Muscle of leg (tissue), 11 donors: ENCODE results near the gene AP2B1. TPM values are rescaled to one million over a fixed set of nuclear protein-coding genes. Genes with fewer than 3 reads are reported as not detected.
"Not testable (repeated sequence)": the region's sequence is repeated elsewhere in the genome, so short reads cannot be mapped to it uniquely, and the experiment has no call there.

ENCODE experiments used
- DNase-seq: peaks from one replicate; pipeline ENCODE4 v3.0.0; 2013
- H3K27ac ChIP-seq: one replicate; pipeline ENCODE4 v1.5.1; 2013; ENCODE audit warnings: mild to moderate bottlenecking, low read length, control low read depth
- H3K27me3 ChIP-seq: one replicate; pipeline ENCODE4 v1.6.1; 2013; ENCODE audit warnings: low read length; ENCODE audit not compliant: control insufficient read depth, insufficient read depth
- H3K36me3 ChIP-seq: one replicate; pipeline ENCODE4 v1.6.1; 2013; ENCODE audit warnings: low read length; ENCODE audit not compliant: control insufficient read depth, insufficient read depth
- H3K4me1 ChIP-seq: one replicate; pipeline ENCODE4 v1.6.1; 2013; ENCODE audit warnings: low read length; ENCODE audit not compliant: control insufficient read depth, insufficient read depth
- H3K4me3 ChIP-seq: one replicate; pipeline ENCODE4 v1.5.1; 2013; ENCODE audit warnings: low read length, control low read depth
- H3K9me3 ChIP-seq: replicated peaks from 2 replicates; pipeline ENCODE4 v1.6.1; 2013; ENCODE audit warnings: low read depth, low read length; ENCODE audit not compliant: control insufficient read depth
- WGBS: methylation state at CpG from one replicate; pipeline ENCODE4 v1.1.5; 2013; ENCODE audit warnings: missing lambda C conversion rate; ENCODE audit not compliant: insufficient coverage; 5-methylcytosine and 5-hydroxymethylcytosine counted together
- polyA plus RNA-seq, 8 donors: library from polyadenylated mRNA; unstranded; fragments of 120-200 nt; gene quantifications; one replicate each; pipeline versions ENCODE4 v1.2.1 to v1.2.3, GENCODE V29; 2013; ENCODE audit warnings: inconsistent platforms in 1 of 8, low replicate concordance in 1 of 8; ENCODE audit not compliant: insufficient read length in 8 of 8, insufficient read depth in 1 of 8
- total RNA-seq: library from RNA; stranded (reverse); fragments of 120-200 nt; gene quantifications from one replicate; pipeline ENCODE4 v1.2.4, GENCODE V29; 2013

AP2B1 gene
- total and polyA plus RNA-seq, 9 donors: 45.4 to 92.9 (median 75.4) TPM

DNA sequence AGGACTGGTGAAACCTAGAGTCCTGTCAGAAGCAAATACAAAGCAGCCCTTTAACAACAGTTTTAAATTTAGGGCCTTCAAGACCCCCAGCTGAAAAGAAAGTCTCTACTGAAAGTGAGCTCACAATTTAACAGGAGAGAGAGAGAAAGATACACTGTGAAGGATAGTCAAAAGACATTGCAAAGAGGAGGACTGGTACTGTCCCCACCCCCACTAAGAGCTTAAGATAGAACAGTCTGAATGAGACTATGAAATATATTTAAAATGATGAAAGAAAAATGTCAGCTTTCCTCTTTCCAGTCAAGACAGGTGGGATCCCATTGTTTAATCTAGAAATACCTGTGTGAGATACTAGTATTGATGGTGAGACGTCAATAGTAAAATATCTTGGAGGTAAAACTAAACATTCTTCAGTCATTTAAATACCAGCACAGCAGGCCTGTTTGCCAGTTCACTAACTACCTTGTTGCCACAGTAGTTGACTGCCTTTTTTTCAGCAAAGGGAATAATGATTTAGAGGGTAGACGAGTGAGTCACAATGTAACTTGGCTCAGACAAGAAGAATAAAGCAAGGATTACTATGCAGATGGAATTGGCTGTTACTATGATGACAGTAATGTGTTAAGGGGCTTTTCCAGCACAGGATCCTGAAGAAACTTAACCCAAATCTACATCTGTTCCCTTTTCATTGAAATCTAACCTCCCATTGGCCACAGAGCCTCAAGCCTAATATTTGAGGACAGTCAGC is 97.1 kb downstream of the AP2B1 start:
- no peak for DNase-seq
- no peaks in the 10 kb centered on the region for H3K9me3 ChIP-seq
- no peak overlapping the region for H3K27ac ChIP-seq
- H3K36me3 ChIP-seq: peaks cover 39% of the 10 kb centered on the region
- no CpG with 5 or more reads among the region's 2 CpGs for WGBS
- no peaks in the 10 kb centered on the region for H3K27me3 ChIP-seq
- H3K4me3 ChIP-seq: no peak overlapping the region
- H3K4me1 ChIP-seq: no peaks in the 10 kb centered on the region

DNA sequence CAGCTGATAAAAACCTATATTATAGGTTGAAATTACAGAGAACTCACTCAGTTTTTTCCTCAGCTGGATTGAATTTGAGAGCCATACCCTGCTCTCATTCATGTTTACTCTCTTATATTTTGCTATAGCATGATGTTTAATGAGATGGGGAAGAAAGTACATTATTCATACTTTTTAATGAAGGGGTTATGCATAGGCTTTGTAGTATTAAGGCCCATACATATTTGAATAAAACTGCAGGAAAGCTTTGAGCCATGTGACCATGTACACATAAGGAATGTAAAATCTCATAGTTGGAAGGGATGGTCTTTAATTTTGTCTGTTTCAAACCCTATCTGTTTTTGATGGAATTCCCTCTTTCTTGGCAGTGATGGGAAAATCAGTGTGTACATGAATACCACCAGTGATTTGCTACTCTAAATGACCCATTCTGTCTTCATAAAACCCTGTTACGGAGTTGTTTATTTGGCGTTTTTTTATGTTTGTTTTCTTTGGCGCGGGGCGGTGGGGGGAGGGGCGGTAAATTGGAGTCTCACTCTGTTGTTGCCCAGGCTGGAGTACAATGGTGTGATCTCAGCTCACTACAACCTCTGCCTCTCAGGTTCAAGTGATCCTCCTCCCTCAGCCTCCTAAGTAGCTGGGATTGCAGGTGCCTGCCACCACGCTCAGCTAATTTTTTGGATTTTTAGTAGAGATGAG is 105.5 kb downstream of the AP2B1 start:
- no CpG with 5 or more reads among the region's 7 CpGs for WGBS
- Histone ChIP-seq H3K4me1 (no peaks in the 10 kb centered on the region), H3K27me3 (no peaks in the 10 kb centered on the region), H3K36me3 (peaks cover 40% of the 10 kb centered on the region), H3K4me3 (no peak overlapping the region), H3K9me3 (no peaks in the 10 kb centered on the region), H3K27ac (no peak overlapping the region)
- no peak for DNase-seq

DNA sequence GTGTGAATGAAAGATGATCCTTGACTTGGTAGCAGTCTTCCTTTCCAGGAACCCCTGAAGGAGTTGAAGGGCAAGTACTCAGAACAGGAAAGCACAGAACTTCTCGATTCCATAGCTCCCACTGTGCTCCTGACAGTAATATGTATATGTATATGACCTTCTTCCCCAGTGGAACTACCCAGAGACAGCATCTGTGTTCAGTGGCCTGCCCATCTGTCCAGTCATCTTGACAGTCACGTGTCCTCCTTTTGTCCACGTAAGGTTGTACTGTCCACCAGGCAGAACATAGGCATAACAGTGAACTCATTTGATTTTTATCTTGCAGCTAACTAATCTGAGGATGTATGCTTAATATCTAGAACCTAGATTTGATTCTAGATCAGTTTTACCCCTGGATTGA is 106.5 kb downstream of the AP2B1 start:
- Histone ChIP-seq H3K4me3 (no peak overlapping the region), H3K4me1 (no peaks in the 10 kb centered on the region), H3K27ac (no peak overlapping the region), H3K27me3 (no peaks in the 10 kb centered on the region), H3K9me3 (no peaks in the 10 kb centered on the region), H3K36me3 (peaks cover 35% of the 10 kb centered on the region)
- DNase-seq: no peak
- WGBS: 80% methylated on average over 1 of the region's 3 CpGs

DNA sequence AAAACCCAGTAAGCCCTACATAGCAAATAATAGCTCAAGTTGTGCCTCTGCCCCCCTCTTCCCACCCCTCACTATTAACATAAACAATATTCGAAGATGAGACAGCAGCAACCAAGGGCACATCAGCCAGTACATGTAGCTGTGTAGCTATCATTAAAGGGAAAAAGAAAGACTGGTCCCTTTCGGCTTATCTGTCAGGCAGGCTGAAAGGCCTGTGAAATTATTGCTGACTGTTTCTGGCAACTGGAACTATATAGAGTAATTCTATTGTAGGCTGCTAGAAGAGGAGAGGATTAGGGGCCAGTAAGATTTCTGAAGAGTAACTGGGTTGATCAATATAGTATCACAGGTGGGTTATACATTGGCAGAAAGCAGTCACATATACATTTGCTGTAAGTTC is 107.8 kb downstream of the AP2B1 start:
- Histone ChIP-seq H3K4me1 (no peaks in the 10 kb centered on the region), H3K4me3 (no peak overlapping the region), H3K36me3 (peaks cover 35% of the 10 kb centered on the region), H3K27ac (no peak overlapping the region), H3K27me3 (no peaks in the 10 kb centered on the region), H3K9me3 (no peaks in the 10 kb centered on the region)
- DNase-seq: no peak
- WGBS: 78% methylated on average over 1 of the region's 2 CpGs

DNA sequence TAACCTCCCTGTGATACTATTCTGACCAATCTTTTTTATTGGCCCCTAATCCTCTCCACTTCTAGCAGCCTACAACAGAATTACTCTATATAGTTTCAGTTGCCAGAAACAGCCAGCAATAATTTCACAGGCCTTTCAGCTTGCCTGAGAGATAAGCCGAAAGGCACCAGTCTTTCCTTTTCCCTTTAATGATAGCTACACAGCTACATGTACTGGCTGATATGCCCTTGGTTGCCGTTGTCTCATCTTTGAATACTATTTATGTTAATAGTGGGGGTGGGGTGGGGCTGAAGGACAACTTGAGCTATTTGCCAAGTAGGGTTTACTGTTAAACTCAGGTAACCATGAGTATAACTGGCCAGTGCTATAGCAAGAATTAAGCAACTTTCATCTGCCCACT is 108.5 kb downstream of the AP2B1 start:
- peaks cover 30% of the 10 kb centered on the region for H3K36me3 ChIP-seq
- WGBS: no CpG with 5 or more reads among the region's 2 CpGs
- H3K27ac ChIP-seq: no peak overlapping the region
- H3K27me3 ChIP-seq: no peaks in the 10 kb centered on the region
- no peaks in the 10 kb centered on the region for H3K4me1 ChIP-seq
- DNase-seq: no peak
- H3K9me3 ChIP-seq: no peaks in the 10 kb centered on the region
- H3K4me3 ChIP-seq: no peak overlapping the region

DNA sequence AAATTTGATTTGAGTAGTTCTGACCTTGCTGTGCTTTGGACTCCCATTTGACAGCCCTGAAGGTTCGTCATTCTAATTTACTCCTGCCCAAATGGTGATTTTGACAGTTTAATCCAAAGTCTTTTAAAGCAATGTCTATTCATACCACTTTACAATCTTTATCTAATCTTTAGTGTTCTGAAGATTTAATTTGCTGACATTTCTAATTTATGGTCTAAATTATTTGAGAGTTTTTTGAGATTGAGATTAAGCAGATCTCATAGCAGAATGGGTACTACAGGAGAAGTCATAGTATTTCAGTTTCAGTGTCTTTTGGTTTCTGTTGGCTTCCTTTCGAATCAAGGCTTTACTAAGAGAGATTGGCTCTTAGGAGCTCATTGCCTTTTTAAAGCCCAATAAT is 111.7 kb downstream of the AP2B1 start:
- no peak for DNase-seq
- no peak overlapping the region for H3K27ac ChIP-seq
- H3K4me1 ChIP-seq: no peaks in the 10 kb centered on the region
- H3K9me3 ChIP-seq: no peaks in the 10 kb centered on the region
- peaks cover 23% of the 10 kb centered on the region for H3K36me3 ChIP-seq
- no peak overlapping the region for H3K4me3 ChIP-seq
- no peaks in the 10 kb centered on the region for H3K27me3 ChIP-seq
- WGBS: no CpG with 5 or more reads among the region's 2 CpGs

DNA sequence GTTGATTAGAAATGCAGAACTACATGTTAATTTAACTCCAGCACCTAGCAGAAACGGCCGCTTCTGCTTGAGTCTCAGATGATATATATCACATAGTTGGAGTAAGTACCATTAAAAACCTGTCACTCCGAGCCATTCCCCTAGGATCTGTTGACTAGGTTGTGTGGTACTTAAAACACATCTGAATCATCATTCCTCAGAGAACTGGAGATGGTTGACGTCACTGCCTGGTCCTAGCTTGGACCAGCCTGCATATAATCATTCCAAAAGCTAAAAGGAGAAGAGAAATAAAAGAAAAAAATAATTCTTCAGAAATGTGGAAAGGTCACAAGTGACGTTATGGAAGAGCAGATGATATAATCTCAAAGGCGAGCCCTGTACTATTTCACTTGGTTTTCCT is 113.0 kb downstream of the AP2B1 start:
- WGBS: no CpG with 5 or more reads among the region's 6 CpGs
- DNase-seq: no peak
- H3K4me1 ChIP-seq: no peaks in the 10 kb centered on the region
- H3K36me3 ChIP-seq: peaks cover 13% of the 10 kb centered on the region
- no peaks in the 10 kb centered on the region for H3K9me3 ChIP-seq
- no peaks in the 10 kb centered on the region for H3K27me3 ChIP-seq
- no peak overlapping the region for H3K27ac ChIP-seq
- H3K4me3 ChIP-seq: no peak overlapping the region

DNA sequence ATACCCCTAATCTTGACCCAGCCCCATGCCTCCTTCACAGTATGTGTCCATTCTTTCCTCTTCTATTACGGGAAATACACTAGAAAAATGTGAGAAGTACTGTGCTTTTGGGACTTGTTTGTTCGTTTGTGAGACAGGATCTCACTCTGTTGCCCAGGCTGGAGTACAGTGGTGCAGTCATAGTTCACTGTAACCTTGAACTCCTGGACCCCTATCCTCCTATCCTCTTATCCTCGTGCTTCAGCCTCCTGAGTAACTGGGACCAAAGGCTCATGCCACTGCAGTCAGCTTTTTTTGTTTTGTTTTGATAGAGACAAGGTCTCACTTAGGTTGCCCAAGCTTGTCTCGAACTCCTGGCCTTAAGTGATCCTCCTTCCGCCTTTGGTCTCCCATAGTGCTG is 114.4 kb downstream of the AP2B1 start:
- WGBS: no CpG with 5 or more reads among the region's 5 CpGs
- peaks cover 3% of the 10 kb centered on the region for H3K36me3 ChIP-seq
- no peak for DNase-seq

DNA sequence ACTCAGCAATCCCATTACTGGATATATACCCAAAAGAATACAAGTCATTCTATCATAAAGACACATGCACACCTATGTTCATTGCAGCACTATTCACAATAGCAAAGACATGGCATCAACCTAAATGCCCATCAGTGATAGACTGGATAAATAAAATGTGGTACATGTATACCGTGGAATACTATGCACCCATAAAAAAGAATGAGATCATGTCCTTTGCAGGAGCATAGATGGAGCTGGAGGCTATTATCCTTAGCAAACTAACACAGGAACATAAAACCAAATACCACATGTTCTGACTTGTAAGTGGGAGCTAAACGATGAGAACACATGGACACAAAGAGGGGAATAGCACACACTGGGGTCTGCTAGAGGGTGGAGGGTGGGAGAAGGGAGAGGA is 116.2 kb downstream of the AP2B1 start:
- H3K27me3 ChIP-seq, H3K9me3 ChIP-seq, H3K36me3 ChIP-seq, H3K4me1 ChIP-seq, DNase-seq, H3K4me3 ChIP-seq, H3K27ac ChIP-seq: not testable (repeated sequence)
- no CpG with 5 or more reads among the region's 2 CpGs for WGBS

More for the DNA sequence above, 114.4 kb downstream of the AP2B1 start:
- no peaks in the 10 kb centered on the region for H3K9me3 ChIP-seq
- no peak overlapping the region for H3K4me3 ChIP-seq
- no peaks in the 10 kb centered on the region for H3K27me3 ChIP-seq
- H3K27ac ChIP-seq: no peak overlapping the region
- no peaks in the 10 kb centered on the region for H3K4me1 ChIP-seq

DNA sequence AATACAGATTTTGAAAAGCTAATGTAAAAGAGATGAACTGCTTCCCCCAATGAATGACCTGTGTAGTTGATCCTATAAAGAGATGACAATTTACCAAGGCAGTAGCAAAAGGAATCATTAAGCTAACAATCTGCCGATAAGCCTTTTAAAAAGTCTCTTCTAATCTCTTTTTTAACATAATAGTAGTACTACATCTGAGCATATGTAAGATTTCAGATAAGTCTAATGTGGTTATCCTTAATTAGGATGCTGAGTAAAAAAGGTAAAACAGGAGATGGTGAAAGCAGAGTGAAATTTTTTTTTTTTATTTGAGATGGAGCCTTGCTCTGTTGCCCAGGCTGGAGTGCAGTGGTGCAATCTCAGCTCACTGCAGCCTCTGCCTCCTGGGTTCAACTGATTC is 118.1 kb downstream of the AP2B1 start:
- H3K36me3 ChIP-seq: peaks cover 5% of the 10 kb centered on the region
- DNase-seq: no peak
- no peaks in the 10 kb centered on the region for H3K9me3 ChIP-seq
- WGBS: no CpG with 5 or more reads among the region's 1 CpG
- H3K4me1 ChIP-seq: no peaks in the 10 kb centered on the region
- no peak overlapping the region for H3K27ac ChIP-seq
- no peak overlapping the region for H3K4me3 ChIP-seq
- no peaks in the 10 kb centered on the region for H3K27me3 ChIP-seq
